Measurements from ENCODE around the gene DOCK9. TPM values are rescaled to one million over a fixed set of nuclear protein-coding genes. Genes with fewer than 3 reads are reported as not detected.

The DOCK9 gene
- total RNA-seq, 1 donor from 2014 or later, result 24.1 TPM

- peaks cover 17% of the 10 kb centered on the region for H3K4me1 Mint-ChIP-seq (ENCODE audit: unreplicated experiment)
- no peak overlapping the region for H3K4me3 Mint-ChIP-seq (ENCODE audit: unreplicated experiment)
- no peaks in the 10 kb centered on the region for H3K36me3 Mint-ChIP-seq (ENCODE audit: unreplicated experiment)
- no peak for DNase-seq (ENCODE audit: extremely low spot score, unreplicated experiment)
- H3K27ac Mint-ChIP-seq (ENCODE audit: unreplicated experiment), result no peak overlapping the region
- H3K27me3 Mint-ChIP-seq (ENCODE audit: unreplicated experiment), result no peaks in the 10 kb centered on the region
- TF ChIP-seq, protein P1, sequence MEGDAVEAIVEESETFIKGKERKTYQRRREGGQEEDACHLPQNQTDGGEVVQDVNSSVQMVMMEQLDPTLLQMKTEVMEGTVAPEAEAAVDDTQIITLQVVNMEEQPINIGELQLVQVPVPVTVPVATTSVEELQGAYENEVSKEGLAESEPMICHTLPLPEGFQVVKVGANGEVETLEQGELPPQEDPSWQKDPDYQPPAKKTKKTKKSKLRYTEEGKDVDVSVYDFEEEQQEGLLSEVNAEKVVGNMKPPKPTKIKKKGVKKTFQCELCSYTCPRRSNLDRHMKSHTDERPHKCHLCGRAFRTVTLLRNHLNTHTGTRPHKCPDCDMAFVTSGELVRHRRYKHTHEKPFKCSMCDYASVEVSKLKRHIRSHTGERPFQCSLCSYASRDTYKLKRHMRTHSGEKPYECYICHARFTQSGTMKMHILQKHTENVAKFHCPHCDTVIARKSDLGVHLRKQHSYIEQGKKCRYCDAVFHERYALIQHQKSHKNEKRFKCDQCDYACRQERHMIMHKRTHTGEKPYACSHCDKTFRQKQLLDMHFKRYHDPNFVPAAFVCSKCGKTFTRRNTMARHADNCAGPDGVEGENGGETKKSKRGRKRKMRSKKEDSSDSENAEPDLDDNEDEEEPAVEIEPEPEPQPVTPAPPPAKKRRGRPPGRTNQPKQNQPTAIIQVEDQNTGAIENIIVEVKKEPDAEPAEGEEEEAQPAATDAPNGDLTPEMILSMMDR (IDR thresholded peaks at IDR 0.05), result no peak
- no peaks in the 10 kb centered on the region for H3K9me3 Mint-ChIP-seq (ENCODE audit: unreplicated experiment)
Observed at GRCh38 chr13:98962901-98963590, 14.8 kb downstream of the DOCK9 start.

GRCh38 chr13:98961503-98962105 lies 16.3 kb downstream of the DOCK9 start:
- Mint-ChIP-seq H3K4me3 (ENCODE audit: unreplicated experiment) (no peak overlapping the region), H3K27me3 (ENCODE audit: unreplicated experiment) (no peaks in the 10 kb centered on the region), H3K27ac (ENCODE audit: unreplicated experiment) (no peak overlapping the region), H3K4me1 (ENCODE audit: unreplicated experiment) (peaks cover 17% of the 10 kb centered on the region), H3K9me3 (ENCODE audit: unreplicated experiment) (no peaks in the 10 kb centered on the region), H3K36me3 (ENCODE audit: unreplicated experiment) (no peaks in the 10 kb centered on the region)
- no peak for DNase-seq (ENCODE audit: extremely low spot score, unreplicated experiment)
- TF ChIP-seq, protein P1 (IDR thresholded peaks at IDR 0.05), result no peak

DNA sequence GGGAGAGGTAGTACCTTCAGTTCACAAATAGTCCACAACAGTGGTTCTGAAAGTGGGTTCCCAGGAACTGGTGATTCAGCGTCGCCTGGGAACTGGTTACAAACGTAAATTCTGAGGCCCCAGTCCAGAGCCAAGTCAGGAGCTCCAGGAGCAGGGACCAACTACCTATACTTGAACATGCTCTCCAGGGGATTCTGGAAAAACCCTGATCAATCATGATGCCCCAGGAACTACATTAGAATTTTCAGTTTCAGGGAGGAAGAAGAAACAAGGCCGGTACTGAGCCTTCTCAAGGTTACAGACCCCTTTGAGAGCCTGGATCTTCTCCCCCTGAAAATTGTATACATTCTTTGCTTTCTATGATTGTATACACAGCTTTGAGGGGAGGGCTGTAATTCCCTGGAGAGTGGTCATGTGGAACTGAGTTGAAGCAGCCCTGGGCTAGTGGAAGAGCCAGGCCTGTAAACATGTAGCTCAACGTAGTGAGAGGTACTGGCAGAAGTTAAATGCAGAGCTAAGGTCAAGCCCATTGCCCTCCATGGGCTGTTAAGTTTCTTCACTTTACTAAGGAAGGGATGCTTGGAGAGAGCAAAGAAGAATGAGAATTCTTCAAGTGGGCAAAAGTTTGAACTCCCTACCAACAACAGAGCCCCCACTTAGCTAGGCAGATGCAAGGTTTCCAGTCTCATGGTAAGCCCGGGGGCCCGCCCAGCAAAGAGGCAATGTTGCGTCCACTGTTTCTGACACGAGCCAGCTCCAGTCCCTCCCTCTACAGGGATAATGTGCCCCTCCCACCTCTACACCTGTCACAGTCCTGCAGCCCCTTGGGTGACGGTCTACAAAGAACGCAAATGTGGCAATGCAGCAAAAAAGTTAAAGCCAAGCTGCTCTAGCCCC lies 17.0 kb downstream of the DOCK9 start:
- H3K27ac Mint-ChIP-seq (ENCODE audit: unreplicated experiment), result no peak overlapping the region
- TF ChIP-seq, protein P1 (IDR thresholded peaks at IDR 0.05), result no peak
- H3K27me3 Mint-ChIP-seq (ENCODE audit: unreplicated experiment), result no peaks in the 10 kb centered on the region
- DNase-seq (ENCODE audit: extremely low spot score, unreplicated experiment), result no peak
- peaks cover 17% of the 10 kb centered on the region for H3K4me1 Mint-ChIP-seq (ENCODE audit: unreplicated experiment)
- no peaks in the 10 kb centered on the region for H3K36me3 Mint-ChIP-seq (ENCODE audit: unreplicated experiment)
- no peaks in the 10 kb centered on the region for H3K9me3 Mint-ChIP-seq (ENCODE audit: unreplicated experiment)
- H3K4me3 Mint-ChIP-seq (ENCODE audit: unreplicated experiment), result no peak overlapping the region

DNA sequence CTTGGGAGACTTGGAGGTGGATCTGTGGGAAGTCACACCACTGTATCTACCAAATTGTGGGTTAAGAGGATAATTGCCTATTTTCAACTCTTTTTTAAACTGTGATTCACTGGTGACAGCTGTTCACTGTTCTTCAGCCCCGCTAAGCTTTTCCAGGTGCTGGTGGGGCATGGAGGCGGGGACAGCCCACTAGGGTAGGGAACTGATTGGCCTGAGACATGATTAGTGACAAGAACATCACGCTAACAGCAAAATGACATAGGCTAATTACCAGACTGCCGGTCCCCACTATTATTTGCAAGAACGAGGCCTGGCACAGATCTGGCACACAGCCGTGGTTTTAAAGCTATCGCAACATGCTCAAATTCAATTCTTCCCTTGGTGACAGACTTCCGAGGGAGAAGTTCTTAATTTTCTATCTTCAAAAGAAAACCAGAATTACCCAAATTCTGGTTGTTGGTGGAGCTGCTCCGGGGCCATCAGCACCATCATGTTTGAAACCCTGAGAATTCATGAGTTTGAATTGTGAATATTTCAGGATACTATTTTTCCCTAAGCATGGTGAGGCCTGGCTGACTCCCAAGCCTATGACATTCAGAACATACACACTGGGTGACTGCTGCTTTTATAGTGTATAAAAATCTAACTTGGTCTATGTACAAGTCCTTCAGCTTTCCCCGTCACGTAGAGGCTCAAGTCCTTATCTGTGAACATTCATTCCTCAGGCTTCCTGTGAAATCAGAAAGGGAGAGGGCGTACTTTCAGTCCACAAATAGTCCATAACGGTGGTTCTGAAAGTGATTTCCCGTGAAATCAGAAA lies 17.9 kb downstream of the DOCK9 start:
- peaks cover 17% of the 10 kb centered on the region for H3K4me1 Mint-ChIP-seq (ENCODE audit: unreplicated experiment)
- no peak overlapping the region for H3K4me3 Mint-ChIP-seq (ENCODE audit: unreplicated experiment)
- H3K9me3 Mint-ChIP-seq (ENCODE audit: unreplicated experiment), result no peaks in the 10 kb centered on the region
- no peak for DNase-seq (ENCODE audit: extremely low spot score, unreplicated experiment)
- no peaks in the 10 kb centered on the region for H3K27me3 Mint-ChIP-seq (ENCODE audit: unreplicated experiment)
- TF ChIP-seq, protein P1 (IDR thresholded peaks at IDR 0.05), result no peak
- no peak overlapping the region for H3K27ac Mint-ChIP-seq (ENCODE audit: unreplicated experiment)
- H3K36me3 Mint-ChIP-seq (ENCODE audit: unreplicated experiment), result no peaks in the 10 kb centered on the region
